ENCODE measurements around the gene INTS14. TPM values are rescaled to one million over a fixed set of nuclear protein-coding genes. Genes with fewer than 3 reads are reported as not detected.

Gene INTS14
- total RNA-seq, 1 donor from 2014 or later: 42.2 TPM

DNA sequence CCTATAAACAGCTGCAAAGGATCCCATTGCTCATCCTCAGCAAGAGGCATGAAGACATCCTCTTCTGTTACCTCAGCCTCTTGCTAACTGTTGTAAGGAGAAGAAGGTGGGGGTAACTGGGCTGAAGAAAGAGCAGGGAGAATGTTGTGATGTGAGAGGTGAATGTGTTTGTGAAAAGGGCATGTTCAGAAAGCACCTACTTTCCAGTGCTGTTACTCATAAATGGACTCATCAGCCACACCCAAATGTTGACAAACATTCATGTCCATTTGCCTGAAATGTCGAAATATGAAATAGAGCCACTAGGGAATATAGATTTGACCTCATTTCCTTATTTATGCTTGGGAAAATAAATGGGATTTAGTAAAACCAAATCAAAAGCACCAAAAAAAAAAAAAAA is 23.4 kb upstream of the INTS14 start:
- H3K27ac Mint-ChIP-seq (ENCODE audit: unreplicated experiment): no peak overlapping the region
- H3K36me3 Mint-ChIP-seq (ENCODE audit: low read depth, unreplicated experiment): peaks cover 5% of the 10 kb centered on the region
- peaks cover 11% of the 10 kb centered on the region for H3K4me1 Mint-ChIP-seq (ENCODE audit: unreplicated experiment)
- H3K27me3 Mint-ChIP-seq (ENCODE audit: unreplicated experiment): no peaks in the 10 kb centered on the region
- TF ChIP-seq, protein P1, sequence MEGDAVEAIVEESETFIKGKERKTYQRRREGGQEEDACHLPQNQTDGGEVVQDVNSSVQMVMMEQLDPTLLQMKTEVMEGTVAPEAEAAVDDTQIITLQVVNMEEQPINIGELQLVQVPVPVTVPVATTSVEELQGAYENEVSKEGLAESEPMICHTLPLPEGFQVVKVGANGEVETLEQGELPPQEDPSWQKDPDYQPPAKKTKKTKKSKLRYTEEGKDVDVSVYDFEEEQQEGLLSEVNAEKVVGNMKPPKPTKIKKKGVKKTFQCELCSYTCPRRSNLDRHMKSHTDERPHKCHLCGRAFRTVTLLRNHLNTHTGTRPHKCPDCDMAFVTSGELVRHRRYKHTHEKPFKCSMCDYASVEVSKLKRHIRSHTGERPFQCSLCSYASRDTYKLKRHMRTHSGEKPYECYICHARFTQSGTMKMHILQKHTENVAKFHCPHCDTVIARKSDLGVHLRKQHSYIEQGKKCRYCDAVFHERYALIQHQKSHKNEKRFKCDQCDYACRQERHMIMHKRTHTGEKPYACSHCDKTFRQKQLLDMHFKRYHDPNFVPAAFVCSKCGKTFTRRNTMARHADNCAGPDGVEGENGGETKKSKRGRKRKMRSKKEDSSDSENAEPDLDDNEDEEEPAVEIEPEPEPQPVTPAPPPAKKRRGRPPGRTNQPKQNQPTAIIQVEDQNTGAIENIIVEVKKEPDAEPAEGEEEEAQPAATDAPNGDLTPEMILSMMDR (IDR thresholded peaks at IDR 0.05; ENCODE audit: unreplicated experiment): no peak
- H3K9me3 Mint-ChIP-seq (ENCODE audit: unreplicated experiment): no peaks in the 10 kb centered on the region
- DNase-seq (ENCODE audit: low spot score): no peak
- no peak overlapping the region for H3K4me3 Mint-ChIP-seq (ENCODE audit: unreplicated experiment)

DNA sequence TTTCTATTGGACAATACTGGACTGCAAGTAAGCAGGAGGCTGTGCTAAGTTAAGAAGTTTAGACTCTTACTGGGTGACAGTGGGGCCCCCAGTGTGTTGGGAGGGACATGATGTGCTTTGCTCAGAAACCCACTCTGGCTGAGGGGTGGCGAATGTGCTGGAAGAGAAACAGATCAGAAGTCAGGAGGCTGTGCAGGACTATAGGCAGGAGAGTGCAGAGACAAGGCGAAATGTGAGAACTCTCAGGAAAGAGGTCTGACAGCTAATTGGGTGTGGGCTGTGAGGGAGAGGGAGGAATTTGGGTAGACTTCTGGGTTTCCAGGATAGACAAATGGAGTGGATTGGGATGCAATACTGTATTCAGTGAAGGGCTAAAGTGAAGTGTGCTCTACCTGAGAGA is 22.8 kb upstream of the INTS14 start:
- DNase-seq (ENCODE audit: low spot score): no peak
- peaks cover 5% of the 10 kb centered on the region for H3K36me3 Mint-ChIP-seq (ENCODE audit: low read depth, unreplicated experiment)
- no peak overlapping the region for H3K27ac Mint-ChIP-seq (ENCODE audit: unreplicated experiment)
- no peak overlapping the region for H3K4me3 Mint-ChIP-seq (ENCODE audit: unreplicated experiment)
- no peaks in the 10 kb centered on the region for H3K9me3 Mint-ChIP-seq (ENCODE audit: unreplicated experiment)
- H3K27me3 Mint-ChIP-seq (ENCODE audit: unreplicated experiment): no peaks in the 10 kb centered on the region
- H3K4me1 Mint-ChIP-seq (ENCODE audit: unreplicated experiment): peaks cover 7% of the 10 kb centered on the region
- TF ChIP-seq, protein P1 (IDR thresholded peaks at IDR 0.05; ENCODE audit: unreplicated experiment): no peak

DNA sequence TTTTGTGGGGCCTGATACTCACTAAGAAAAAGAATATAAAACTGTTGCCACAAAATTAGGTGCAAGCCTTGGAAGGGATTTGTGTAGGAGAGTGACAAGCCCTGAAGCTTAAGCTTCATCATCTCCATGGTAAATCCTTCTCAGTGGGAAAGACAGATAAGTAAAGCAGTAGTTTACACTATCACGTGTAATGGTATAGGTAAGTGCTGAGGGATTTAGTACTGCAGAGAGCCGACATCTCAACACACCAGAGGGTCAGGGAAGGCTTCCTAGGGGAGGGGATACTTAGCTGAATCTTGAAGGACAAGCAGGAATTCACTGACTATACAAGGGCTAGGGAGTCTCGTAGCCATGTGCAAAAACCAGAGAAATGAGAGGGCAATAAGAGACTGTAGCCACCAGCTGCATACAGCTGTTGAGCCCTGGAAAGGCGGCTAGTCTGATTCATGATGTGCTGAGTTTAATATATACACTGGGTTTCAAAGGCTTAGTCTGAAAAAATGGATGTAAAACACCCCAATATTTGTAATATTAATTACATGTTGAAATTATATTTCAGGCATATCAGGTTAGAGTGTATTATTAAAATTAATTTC is 21.9 kb upstream of the INTS14 start:
- Mint-ChIP-seq H3K27me3 (ENCODE audit: unreplicated experiment) (no peaks in the 10 kb centered on the region), H3K4me3 (ENCODE audit: unreplicated experiment) (no peak overlapping the region), H3K27ac (ENCODE audit: unreplicated experiment) (peak overlapping the region; percentile 37), H3K4me1 (ENCODE audit: unreplicated experiment) (peaks cover 5% of the 10 kb centered on the region), H3K9me3 (ENCODE audit: unreplicated experiment) (no peaks in the 10 kb centered on the region), H3K36me3 (ENCODE audit: low read depth, unreplicated experiment) (peaks cover 5% of the 10 kb centered on the region)
- no peak for DNase-seq (ENCODE audit: low spot score)
- TF ChIP-seq, protein P1 (IDR thresholded peaks at IDR 0.05; ENCODE audit: unreplicated experiment): no peak

DNA sequence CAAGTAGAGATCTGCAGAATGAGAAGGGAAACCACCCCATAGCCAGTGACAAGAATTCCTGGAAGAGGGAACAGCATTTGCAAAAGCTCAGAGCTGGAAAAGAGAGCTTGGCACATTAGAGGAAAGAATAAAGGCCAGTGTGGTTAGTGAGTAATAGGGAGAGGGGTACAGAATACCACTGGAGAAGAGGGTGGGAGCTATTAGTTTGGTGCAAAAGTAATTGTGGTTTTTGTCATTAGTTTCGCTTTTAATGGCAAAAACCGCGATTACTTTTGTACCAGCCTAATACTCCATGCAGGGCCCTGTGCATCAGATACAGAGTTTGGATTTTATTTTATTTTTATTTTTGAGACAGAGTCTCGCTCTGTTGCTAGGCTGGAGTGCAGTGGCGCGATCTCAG is 20.6 kb upstream of the INTS14 start:
- DNase-seq (ENCODE audit: low spot score): no peak
- Mint-ChIP-seq H3K4me1 (ENCODE audit: unreplicated experiment) (peaks cover 10% of the 10 kb centered on the region), H3K4me3 (ENCODE audit: unreplicated experiment) (no peak overlapping the region), H3K9me3 (ENCODE audit: unreplicated experiment) (no peaks in the 10 kb centered on the region), H3K27ac (ENCODE audit: unreplicated experiment) (no peak overlapping the region), H3K27me3 (ENCODE audit: unreplicated experiment) (no peaks in the 10 kb centered on the region), H3K36me3 (ENCODE audit: low read depth, unreplicated experiment) (peaks cover 5% of the 10 kb centered on the region)
- TF ChIP-seq, protein P1 (IDR thresholded peaks at IDR 0.05; ENCODE audit: unreplicated experiment): no peak

DNA sequence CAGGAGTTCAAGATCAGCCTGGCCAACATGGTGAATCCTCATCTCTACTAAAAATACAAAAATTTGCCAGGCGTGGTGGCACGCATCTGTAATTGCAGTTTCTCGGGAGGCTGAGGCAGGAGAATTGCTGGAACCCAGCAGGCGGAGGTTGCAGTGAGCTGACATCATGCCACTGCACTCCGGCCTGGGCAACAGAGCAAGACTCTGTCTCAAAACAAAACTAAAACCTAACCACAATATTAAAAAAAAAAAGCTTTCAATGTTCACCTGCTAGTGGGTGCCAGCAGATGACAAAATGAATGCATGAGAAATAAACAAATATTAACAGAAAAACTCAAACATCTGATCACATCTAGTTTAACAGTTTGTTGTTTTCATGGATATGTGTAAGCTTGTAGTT is 19.8 kb upstream of the INTS14 start:
- H3K27me3 Mint-ChIP-seq (ENCODE audit: unreplicated experiment): no peaks in the 10 kb centered on the region
- no peak overlapping the region for H3K27ac Mint-ChIP-seq (ENCODE audit: unreplicated experiment)
- H3K36me3 Mint-ChIP-seq (ENCODE audit: low read depth, unreplicated experiment): peaks cover 12% of the 10 kb centered on the region
- peaks cover 10% of the 10 kb centered on the region for H3K4me1 Mint-ChIP-seq (ENCODE audit: unreplicated experiment)
- TF ChIP-seq, protein P1 (IDR thresholded peaks at IDR 0.05; ENCODE audit: unreplicated experiment): no peak
- H3K4me3 Mint-ChIP-seq (ENCODE audit: unreplicated experiment): no peak overlapping the region
- no peak for DNase-seq (ENCODE audit: low spot score)
- H3K9me3 Mint-ChIP-seq (ENCODE audit: unreplicated experiment): no peaks in the 10 kb centered on the region
